ENCODE results near the gene STX11.
A peak's percentile ranks its signal among the peaks of the same experiment; 100 is the strongest.
"Not testable (repeated sequence)": the region's sequence is repeated elsewhere in the genome, so short reads cannot be mapped to it uniquely, and the experiment has no call there.

Gene STX11

DNA sequence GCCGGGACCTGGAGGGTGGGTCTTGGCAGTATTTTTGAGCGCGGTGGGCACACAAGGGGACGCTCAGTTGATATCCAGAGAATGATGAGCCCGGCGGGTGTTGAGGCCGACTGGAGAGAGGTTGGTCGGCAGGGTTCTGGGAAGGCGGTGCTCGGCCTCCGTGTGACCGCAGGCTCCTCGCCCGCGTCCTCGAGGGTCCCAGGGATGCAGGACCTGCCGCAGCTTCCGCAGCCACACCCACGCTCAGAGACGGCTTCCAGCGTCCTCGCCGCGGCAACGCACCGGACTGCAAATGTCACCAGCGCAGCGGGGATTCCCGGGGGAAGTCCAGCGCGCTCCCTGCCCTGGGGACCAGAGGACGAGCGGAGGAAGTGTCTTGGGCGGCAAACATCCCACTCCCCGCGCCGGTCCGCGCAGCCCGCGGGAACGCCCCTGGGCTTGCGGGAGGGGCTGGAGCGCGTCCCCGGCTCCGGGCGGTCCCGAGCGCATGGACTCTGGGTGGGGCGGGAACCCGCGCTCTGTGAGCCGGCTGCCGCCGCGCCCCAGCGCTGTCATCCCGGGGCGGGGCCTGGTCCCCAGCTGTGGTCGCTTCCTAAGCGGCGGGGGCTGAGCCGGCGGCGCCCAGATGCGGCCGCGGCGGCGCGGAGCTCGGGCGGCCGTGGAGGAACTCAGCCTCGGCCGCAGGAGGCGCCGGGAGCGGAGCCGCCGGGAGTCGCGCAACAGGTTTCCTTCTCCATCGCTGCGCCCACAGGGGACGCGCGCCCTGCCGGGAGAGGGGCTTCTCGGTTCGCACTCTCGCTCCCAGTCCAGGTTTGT is at the start of gene STX11:
STX11 (plus strand) TSS at position 624 of the 816 bp plus-strand sequence. CDS start 36,111 bp downstream, outside the sequence.
- DNase-seq: peak in 1 of 2 experiments; percentile 56

GRCh38 chr6:144103026-144103563 is 47.2 kb upstream of the STX11 start:
- no peak for DNase-seq

DNA sequence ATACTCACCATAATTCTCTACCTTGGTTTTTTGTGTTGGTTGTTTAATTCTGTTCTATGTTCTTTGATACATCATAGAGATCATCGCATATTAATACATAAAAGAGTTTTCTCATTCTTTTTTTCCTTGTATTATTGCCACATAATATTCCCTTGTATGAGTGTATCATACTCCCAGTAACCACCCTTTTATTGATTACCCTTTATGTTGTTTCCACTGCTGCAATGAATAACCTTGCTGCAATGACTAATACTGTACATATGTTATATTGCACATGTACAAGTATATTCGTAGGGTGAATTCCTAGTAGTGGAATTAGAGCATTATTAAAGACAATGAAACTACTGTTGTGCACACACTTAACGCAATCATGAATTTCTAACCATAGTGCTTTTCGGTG is 45.8 kb upstream of the STX11 start:
- DNase-seq: no peak

DNA sequence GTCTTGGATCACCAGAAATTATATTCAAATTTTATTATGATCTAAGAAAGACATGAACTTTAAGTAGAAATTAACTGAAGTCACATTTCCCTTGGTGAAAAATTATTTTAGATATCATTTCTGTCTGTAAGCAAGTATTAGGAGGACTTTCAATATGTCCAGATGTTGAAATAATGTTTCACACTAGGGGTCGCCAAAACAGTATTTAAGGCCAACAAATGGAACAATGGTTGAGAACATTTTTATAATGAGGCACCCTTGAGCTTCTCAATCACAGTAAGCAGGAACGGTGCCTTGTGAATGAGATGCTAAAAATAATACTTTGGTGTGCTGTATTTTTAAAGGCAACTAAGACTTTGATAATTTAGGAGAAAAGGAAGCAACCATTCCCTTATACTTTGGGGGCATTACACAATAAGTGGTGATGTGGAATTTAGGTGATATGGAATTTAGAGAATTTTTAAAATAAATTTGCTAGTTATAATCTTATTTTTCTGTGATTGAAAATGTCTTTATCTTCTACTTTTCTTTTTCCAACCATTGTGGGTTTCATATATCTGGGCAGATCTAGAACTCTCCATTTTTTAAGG is 45.3 kb upstream of the STX11 start:
- peak; percentile 40 to 73 for DNase-seq

GRCh38 chr6:144106206-144106605 is 44.1 kb upstream of the STX11 start:
- no peak for DNase-seq

- no peak for DNase-seq
Measured at GRCh38 chr6:144110210-144110609, 40.1 kb upstream of the STX11 start.

- no peak for DNase-seq
Measured at GRCh38 chr6:144113366-144113765, 37.0 kb upstream of the STX11 start.

DNA sequence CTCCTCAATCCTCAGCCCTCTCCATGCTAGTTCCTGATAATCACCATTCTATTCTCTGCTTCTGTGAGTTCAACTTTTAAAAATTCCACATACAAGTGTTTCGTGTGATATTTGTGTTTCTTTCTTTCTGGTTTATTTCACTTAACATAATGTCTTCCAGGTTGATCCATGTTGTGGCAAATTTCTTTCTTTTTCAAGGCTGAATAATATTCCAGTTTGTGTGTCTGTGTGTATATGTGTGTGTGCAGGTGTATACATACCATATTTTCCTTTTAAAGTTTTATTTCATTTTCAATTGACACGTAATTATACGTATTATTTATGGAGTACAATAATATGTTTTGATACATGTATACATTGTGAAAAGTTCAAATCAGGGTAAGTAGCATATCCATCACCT is 35.1 kb upstream of the STX11 start:
- DNase-seq: no peak

GRCh38 chr6:144119376-144119775 is 30.9 kb upstream of the STX11 start:
- no peak for DNase-seq

GRCh38 chr6:144122861-144123260 is 27.5 kb upstream of the STX11 start:
- no peak for DNase-seq

DNA sequence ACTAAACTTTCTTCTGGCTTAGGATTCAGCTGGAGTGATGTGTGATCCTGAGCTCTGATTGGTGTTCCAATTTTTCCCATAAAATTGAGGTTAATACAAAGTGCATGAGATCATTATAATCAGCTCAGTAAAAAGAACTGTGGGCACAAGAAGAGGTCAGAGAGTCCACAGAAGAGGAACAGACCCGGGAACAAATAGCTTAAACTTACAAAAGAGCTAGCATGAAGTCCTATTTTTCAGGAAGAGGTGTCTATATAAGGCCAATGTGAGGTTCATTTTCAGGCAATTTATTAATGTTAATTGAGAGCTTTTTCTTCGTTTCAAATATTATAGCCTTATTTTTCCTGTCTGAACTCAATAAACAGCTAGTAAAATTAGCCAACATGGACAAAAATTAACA is 26.9 kb upstream of the STX11 start:
- DNase-seq: no peak

- no peak for DNase-seq
Measured at GRCh38 chr6:144123836-144124235, 26.5 kb upstream of the STX11 start.

GRCh38 chr6:144127097-144127496 is 23.2 kb upstream of the STX11 start:
- no peak for DNase-seq

GRCh38 chr6:144129469-144129868 is 20.8 kb upstream of the STX11 start:
- no peak for DNase-seq

DNA sequence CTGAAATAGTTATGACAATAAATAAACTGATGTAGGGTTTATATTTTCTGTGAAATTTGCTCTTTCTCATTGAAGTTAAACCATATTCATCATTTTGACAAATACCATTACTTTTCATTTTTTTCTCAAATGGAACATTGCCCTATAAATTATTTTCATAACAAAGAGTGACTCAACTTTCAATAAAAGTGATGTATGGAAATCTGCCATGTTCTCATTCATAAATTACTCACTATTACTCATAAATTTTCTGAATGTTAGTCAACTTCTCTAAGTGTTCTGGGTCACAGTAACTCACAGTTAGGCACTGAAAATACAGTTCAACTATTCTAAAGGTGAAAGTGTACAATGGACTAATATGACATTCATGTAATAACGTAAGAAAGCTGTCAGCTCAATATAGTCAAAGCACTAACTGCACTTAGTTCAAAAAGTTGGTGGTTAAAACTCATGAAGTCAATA is 19.0 kb upstream of the STX11 start:
- no peak for DNase-seq

DNA sequence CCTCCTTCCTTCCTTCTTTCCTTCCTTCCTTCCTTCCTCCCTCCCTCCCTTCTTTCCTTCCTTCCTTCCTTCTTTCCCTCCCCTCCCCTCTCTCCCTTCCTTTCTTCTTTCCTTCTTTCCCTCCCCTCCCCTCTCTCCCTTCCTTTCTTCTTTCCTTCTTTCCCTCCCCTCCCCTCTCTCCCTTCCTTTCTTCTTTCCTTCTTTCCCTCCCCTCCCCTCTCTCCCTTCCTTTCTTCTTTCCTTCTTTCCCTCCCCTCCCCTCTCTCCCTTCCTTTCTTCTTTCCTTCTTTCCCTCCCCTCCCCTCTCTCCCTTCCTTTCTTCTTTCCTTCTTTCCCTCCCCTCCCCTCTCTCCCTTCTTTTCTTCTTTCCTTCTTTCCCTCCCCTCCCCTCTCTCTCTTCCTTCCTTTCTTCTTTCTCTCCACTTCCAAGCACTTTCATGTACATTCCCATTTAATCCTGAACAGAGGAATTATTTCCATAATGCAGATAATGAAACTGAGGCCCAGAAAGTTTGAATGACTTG is 18.1 kb upstream of the STX11 start:
- DNase-seq: not testable (repeated sequence)

DNA sequence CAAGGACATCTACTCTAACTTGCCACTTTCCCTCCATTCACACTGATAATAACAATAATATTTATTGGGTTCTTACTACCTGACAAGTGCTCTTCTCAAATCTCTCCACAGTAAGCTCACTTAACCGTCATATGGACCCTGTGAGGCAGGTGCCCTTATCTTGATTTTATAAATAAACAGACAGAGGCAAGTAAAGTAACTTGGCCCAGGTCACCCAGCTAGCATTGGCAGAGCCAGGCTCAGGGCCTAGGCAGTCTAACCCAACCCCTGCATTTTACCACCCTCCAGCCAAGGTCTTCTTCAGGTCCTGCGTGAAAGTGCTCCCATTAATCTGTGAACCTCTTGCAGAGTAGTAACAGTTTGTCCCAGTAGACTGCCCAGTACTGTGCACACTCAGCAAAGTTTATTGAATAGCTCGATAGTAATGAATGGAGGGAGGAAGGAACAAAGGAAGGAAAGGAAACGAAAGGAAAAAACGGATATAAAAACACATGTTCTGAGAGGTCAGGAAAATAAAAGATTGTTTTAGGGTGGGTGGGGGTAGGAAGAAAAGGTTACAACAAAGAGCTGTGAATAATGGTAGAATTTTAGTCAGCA is 17.0 kb upstream of the STX11 start:
- DNase-seq: no peak

GRCh38 chr6:144134176-144134575 is 16.1 kb upstream of the STX11 start:
- DNase-seq: no peak

- DNase-seq: no peak
Measured at GRCh38 chr6:144134737-144135136, 15.6 kb upstream of the STX11 start.

DNA sequence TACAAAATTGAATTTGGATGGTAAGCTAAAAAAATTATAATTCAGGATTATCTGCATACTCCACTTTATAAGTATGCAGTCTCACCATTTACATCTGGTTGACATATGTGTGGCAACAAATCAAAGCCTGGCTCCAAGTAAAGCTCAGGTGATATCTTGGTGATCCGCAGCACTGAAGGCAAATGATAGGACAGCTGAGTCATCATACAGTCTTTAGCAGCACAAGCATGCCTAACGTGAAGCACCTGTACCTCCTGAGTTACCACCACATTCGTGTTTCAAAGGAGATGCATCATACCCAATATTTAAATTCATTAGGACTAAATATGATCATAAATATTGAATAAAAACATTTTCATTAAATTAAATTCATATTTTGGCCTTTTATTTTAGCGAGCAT is 11.8 kb upstream of the STX11 start:
- no peak for DNase-seq

GRCh38 chr6:144139817-144140216 is 10.5 kb upstream of the STX11 start:
- DNase-seq: no peak

DNA sequence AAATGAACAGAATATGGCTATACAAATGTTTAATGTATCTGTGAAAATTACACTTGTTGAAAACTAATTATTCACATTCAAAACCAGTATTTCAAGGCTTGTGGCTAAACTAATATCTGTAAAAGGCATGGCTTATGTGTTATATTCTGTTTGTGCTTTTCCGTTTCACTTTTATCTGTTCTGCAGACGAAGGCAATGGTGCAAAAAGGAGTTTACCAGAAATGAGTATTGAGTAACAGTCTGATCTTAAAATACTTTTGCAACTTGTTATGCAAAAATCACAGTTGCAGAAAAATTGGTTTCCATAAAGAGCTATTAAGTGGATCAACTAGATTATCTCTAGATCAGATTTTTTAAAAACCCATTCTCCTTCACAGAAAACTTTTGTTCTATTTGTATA is 9.4 kb upstream of the STX11 start:
- DNase-seq: no peak

DNA sequence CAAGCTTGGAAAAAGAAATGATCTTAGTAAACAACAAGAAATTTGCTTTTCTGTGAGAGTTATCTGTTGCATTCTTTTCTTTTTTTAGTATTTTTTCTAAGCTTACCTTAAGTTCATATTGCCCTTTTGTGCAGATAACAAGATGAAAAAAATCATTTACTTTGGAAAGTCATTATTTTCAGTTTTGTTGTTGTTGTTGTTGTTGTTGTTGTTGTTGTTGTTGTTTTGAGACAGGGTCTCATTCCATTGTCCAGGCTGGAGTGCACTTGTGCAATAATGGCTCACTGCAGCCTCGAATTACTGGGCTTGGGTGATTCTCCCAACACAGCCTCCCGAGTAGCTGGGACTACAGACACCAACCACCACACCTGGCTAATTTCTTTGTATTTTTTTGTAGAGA is 8.8 kb upstream of the STX11 start:
- DNase-seq: no peak

GRCh38 chr6:144143106-144143505 is 7.2 kb upstream of the STX11 start:
- peak in 1 of 2 experiments; percentile 4 for DNase-seq

Measured in NCI-H526 (cell line).